22Rv1 (cell line): ENCODE results near the gene AGPAT4.

Source experiments
- H3K27ac ChIP-seq: fragments of 450-650 bp; 2 replicates; pipeline ENCODE4 v1.5.1; 2017
- ZFX ChIP-seq: fragments of 450-650 bp; IDR thresholded peaks from 2 replicates; pipeline ENCODE4 v1.6.1; 2017; ENCODE audit warnings: antibody characterized with exemption, borderline replicate concordance
- TF ChIP-seq, protein P1 (sequence below): fragments of 450-650 bp; IDR thresholded peaks from 2 replicates; pipeline ENCODE4 v1.5.1; 2017; ENCODE audit warnings: mild to moderate bottlenecking

Gene AGPAT4

GRCh38 chr6:161232010-161232409 lies 41.9 kb downstream of the AGPAT4 start:
- no peak overlapping the region for H3K27ac ChIP-seq

GRCh38 chr6:161230339-161230738 lies 43.5 kb downstream of the AGPAT4 start:
- TF ChIP-seq ZFX: no peak
- TF ChIP-seq, protein P1, sequence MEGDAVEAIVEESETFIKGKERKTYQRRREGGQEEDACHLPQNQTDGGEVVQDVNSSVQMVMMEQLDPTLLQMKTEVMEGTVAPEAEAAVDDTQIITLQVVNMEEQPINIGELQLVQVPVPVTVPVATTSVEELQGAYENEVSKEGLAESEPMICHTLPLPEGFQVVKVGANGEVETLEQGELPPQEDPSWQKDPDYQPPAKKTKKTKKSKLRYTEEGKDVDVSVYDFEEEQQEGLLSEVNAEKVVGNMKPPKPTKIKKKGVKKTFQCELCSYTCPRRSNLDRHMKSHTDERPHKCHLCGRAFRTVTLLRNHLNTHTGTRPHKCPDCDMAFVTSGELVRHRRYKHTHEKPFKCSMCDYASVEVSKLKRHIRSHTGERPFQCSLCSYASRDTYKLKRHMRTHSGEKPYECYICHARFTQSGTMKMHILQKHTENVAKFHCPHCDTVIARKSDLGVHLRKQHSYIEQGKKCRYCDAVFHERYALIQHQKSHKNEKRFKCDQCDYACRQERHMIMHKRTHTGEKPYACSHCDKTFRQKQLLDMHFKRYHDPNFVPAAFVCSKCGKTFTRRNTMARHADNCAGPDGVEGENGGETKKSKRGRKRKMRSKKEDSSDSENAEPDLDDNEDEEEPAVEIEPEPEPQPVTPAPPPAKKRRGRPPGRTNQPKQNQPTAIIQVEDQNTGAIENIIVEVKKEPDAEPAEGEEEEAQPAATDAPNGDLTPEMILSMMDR: no peak
- H3K27ac ChIP-seq: no peak overlapping the region

More at GRCh38 chr6:161232010-161232409, 41.9 kb downstream of the AGPAT4 start:
- TF ChIP-seq ZFX: no peak
- TF ChIP-seq, protein P1: no peak

- H3K27ac ChIP-seq: no peak overlapping the region
- no peak for TF ChIP-seq ZFX
- TF ChIP-seq, protein P1: no peak
Observed at GRCh38 chr6:161228921-161229591, 44.8 kb downstream of the AGPAT4 start.

DNA sequence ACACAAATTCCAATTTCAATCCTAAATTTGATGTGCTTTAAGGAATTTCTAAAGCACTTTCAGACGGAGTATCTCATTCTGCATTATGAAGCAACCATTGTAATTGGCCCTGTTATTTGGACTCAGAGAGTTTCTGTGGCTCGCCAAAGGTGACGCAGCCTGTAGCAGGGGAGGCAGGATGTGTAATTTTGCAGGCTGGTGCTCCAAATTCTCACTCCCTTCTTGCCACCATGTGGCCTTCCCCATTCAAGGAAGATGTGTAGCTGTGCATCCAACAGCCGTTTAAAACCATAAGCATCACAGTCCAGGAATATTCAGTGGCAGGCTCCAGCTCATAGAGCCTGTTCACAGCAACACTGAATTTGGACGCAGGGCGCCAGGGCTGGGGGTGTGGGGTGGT lies 45.8 kb downstream of the AGPAT4 start:
- no peak overlapping the region for H3K27ac ChIP-seq
- TF ChIP-seq, protein P1: no peak
- TF ChIP-seq ZFX: no peak

DNA sequence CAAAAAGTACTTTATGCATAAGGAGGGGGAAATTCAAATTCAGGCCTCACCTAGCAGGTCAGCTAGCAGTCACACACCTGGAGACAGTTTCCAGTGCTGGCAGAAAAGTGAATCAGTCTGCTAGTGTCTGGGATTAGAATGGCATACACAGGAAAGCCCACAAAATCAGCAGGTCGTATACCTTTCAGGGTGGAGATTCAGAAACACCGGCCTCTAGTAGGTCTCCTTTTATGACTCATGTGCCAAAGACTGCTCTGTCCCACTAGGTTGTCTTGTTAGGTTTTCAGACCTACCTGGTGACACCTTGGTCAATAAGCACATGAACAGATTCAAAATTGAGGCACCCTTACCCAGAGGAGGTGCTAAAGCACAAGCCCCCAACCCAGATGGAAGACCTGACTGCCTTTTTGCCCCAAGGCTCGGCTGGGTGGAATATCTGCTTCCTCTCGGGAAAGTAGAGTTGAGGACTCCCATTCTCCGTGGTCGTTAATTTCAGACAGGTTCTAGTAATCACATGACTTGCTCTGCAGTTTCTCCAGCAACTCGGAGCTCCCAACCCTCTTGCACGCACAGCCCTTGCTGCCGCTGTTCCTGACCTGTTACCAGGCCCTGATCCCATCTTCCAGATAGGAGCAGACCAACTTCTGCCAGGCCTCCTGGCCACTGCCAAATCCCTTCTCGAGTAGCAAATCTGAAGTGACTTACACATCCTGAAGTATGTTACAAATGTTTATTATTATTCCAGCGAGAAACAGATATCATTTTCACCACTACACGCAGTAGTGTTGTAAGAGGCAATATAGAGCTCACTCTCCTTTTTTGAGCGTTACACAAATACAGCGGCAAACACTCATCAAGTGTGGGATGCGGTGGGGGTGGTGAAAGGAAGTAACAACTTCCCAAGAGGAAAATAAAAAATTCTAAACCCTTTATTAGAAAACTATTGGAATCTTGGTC lies 46.6 kb downstream of the AGPAT4 start:
- TF ChIP-seq, protein P1: no peak
- no peak for TF ChIP-seq ZFX
- H3K27ac ChIP-seq: no peak overlapping the region

DNA sequence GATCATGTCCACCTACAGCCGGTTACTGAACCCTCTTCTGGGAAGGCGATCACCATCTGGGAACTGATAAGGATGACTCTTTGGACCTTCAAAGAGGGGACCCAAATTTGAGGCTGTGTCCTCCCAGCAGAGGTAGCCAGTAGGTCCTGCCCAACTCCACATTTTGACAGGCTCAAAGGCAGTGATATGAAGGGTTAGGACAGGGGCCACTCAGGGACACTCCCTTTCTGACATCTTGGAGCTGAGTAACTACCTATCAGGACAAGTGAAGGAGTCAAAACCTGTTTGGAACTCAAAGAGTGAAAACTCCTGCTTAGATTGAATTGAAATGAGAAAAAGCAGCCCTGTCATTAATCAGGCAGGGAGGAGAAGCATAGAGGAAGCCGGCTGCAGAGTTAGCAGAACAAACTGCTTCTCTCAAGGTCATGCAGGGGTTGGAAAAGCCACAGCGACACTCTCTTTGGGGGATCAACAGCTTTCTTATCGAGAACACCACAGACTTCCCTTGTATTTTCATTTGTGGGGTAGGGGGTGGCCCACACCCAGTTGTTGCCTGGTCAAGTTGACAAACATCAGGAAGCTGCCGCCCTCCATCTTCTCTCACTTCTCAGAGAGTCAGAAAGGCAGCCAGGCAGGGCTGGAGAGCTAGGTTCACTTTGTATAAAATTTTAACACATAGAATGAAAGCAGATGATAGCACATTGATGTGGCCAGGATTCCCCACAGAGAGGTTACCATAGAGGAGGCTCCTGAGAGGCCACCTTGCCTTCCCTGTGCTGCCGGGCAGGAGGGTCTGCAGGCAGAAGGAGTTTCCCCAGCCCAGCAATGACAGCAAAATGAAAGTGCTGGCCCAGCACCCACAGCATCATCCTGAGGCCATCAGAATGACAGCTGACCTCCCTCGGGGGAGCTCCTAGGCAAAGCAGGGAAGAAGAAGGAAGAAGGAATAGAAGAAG lies 47.6 kb downstream of the AGPAT4 start:
- H3K27ac ChIP-seq: no peak overlapping the region
- TF ChIP-seq, protein P1: no peak
- no peak for TF ChIP-seq ZFX
